ENCODE measurements around the gene ADAM10. TPM values are rescaled to one million over a fixed set of nuclear protein-coding genes. Genes with fewer than 3 reads are reported as not detected.

Gene ADAM10
- polyA plus RNA-seq, 1 donor (not counting 4 experiments of a cell fraction or from before 2014, with no cell fraction given): 198 TPM

DNA sequence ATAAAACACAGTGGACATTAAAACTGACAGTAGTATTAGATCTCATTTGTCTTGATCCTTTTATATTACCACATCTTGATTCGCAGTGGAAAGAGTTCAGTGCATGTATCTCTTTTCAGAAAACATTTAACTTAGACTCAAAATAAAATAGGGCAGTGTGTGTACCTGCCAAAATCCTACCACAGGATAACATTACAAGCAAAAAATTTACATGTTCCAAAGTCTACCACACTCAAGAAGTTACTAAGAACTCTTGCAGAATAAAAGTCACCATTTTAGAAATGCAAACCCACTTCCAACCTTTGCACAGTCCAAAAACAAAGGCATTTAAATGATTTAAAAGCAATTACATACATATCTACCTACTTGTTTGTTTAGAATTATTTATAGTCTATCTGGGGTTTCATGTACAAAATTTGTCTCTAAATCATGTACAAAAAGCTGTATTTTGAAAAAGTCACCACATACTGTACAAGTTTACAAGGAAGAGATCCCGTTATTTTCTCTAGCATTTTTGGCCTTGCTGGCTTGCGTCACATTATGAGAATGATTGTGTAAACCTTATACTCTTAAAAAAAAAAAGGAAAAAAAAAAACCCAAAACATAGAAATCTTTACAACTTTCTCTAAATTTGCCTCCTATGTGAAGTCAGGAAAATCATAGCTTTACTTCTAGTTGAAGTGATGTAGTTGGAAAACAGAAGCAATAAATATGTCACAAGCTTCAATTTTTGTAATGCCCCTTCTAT, 153.8 kb downstream of the ADAM10 start:
- TF ChIP-seq EZH2 (IDR thresholded peaks at IDR 0.05; ENCODE audit: low read length): no peak
- TF ChIP-seq, protein P1, sequence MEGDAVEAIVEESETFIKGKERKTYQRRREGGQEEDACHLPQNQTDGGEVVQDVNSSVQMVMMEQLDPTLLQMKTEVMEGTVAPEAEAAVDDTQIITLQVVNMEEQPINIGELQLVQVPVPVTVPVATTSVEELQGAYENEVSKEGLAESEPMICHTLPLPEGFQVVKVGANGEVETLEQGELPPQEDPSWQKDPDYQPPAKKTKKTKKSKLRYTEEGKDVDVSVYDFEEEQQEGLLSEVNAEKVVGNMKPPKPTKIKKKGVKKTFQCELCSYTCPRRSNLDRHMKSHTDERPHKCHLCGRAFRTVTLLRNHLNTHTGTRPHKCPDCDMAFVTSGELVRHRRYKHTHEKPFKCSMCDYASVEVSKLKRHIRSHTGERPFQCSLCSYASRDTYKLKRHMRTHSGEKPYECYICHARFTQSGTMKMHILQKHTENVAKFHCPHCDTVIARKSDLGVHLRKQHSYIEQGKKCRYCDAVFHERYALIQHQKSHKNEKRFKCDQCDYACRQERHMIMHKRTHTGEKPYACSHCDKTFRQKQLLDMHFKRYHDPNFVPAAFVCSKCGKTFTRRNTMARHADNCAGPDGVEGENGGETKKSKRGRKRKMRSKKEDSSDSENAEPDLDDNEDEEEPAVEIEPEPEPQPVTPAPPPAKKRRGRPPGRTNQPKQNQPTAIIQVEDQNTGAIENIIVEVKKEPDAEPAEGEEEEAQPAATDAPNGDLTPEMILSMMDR (optimal IDR thresholded peaks at IDR 0.05 in 1 of 3, IDR thresholded peaks at IDR 0.05 in 1 of 3, conservative IDR thresholded peaks at IDR 0.05 in 1 of 3; ENCODE audit: extremely low read depth in 1 of 3, insufficient read depth in 2 of 3, low read length in 3 of 3): no peak
- peaks cover 0 to 3% of the 10 kb centered on the region in 2 experiments for H3K36me3 ChIP-seq (ENCODE audit: control insufficient read depth in 2 of 2, extremely low read depth in 1 of 2, insufficient read depth in 2 of 2, low read length in 2 of 2)
- H3K9me1 ChIP-seq (ENCODE audit: control insufficient read depth, extremely low read depth, insufficient read depth, low read length): no peaks in the 10 kb centered on the region
- no peak overlapping the region for H3K27ac ChIP-seq (ENCODE audit: control insufficient read depth, insufficient read depth, low read length)
- no peaks in the 10 kb centered on the region for H4K20me1 ChIP-seq (ENCODE audit: control insufficient read depth, extremely low read depth, insufficient read depth, low read length)
- dilution Hi-C loops (cut with MboI; ENCODE audit: extremely low pct_ligation_motif_present, low sequenced_read_pairs): no loop called here
- no peak for DNase-seq (ENCODE audit: low read depth, low spot score)
- H3K4me1 ChIP-seq (ENCODE audit: control insufficient read depth, extremely low read depth, insufficient read depth, low read length): no peaks in the 10 kb centered on the region
- H2AFZ ChIP-seq (ENCODE audit: control insufficient read depth, low read length): no peak overlapping the region
- H3K79me2 ChIP-seq (ENCODE audit: control insufficient read depth, insufficient read depth, low read length): no peaks in the 10 kb centered on the region
- no peak overlapping the region for H3K4me2 ChIP-seq (ENCODE audit: control insufficient read depth, extremely low read depth, insufficient read depth, low read depth, low read length)
- H3K9me3 ChIP-seq (ENCODE audit: control insufficient read depth, low read depth, low read length): no peaks in the 10 kb centered on the region
- FAIRE-seq: no peak
- no peak overlapping the region for H3K9ac ChIP-seq (ENCODE audit: control insufficient read depth, extremely low read depth, insufficient read depth, low read length)
- H3K27me3 ChIP-seq (ENCODE audit: control insufficient read depth, extremely low read depth, insufficient read depth, low read length): no peaks in the 10 kb centered on the region
- H3K4me3 ChIP-seq (ENCODE audit: control insufficient read depth in 2 of 3, extremely low read depth in 1 of 3, insufficient read depth in 2 of 3, low read depth in 1 of 3, low read length in 3 of 3): no peak overlapping the region

DNA sequence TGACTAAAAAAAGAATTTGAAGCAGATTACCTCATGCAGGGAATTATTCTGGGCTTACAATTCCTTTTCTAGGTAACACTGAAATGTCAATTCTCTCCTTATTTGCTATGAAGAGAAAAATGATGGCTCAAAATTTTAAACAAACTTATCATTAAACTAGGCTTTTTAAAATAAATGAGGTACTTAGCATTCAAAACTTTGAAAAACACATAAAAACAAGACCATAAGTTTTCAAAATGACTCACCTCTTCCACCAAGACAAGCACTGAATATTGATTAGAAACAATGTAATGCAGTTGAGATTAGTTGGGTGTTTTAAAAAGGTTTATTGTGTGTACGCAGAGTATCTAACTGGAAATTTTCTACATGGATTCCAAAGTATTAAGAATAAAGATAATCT, 154.6 kb downstream of the ADAM10 start:
- H3K9me1 ChIP-seq (ENCODE audit: control insufficient read depth, extremely low read depth, insufficient read depth, low read length): no peaks in the 10 kb centered on the region
- H3K36me3 ChIP-seq (ENCODE audit: control insufficient read depth in 2 of 2, extremely low read depth in 1 of 2, insufficient read depth in 2 of 2, low read length in 2 of 2): peaks cover 0 to 3% of the 10 kb centered on the region in 2 experiments
- TF ChIP-seq EZH2 (IDR thresholded peaks at IDR 0.05; ENCODE audit: low read length): no peak
- TF ChIP-seq, protein P1 (optimal IDR thresholded peaks at IDR 0.05 in 1 of 3, IDR thresholded peaks at IDR 0.05 in 1 of 3, conservative IDR thresholded peaks at IDR 0.05 in 1 of 3; ENCODE audit: extremely low read depth in 1 of 3, insufficient read depth in 2 of 3, low read length in 3 of 3): no peak
- no peaks in the 10 kb centered on the region for H4K20me1 ChIP-seq (ENCODE audit: control insufficient read depth, extremely low read depth, insufficient read depth, low read length)
- DNase-seq (ENCODE audit: low read depth, low spot score): no peak
- H3K4me3 ChIP-seq (ENCODE audit: control insufficient read depth in 2 of 3, extremely low read depth in 1 of 3, insufficient read depth in 2 of 3, low read depth in 1 of 3, low read length in 3 of 3): no peak overlapping the region
- no peaks in the 10 kb centered on the region for H3K27me3 ChIP-seq (ENCODE audit: control insufficient read depth, extremely low read depth, insufficient read depth, low read length)
- H3K27ac ChIP-seq (ENCODE audit: control insufficient read depth, insufficient read depth, low read length): no peak overlapping the region
- H3K9ac ChIP-seq (ENCODE audit: control insufficient read depth, extremely low read depth, insufficient read depth, low read length): no peak overlapping the region
- no peaks in the 10 kb centered on the region for H3K4me1 ChIP-seq (ENCODE audit: control insufficient read depth, extremely low read depth, insufficient read depth, low read length)
- H2AFZ ChIP-seq (ENCODE audit: control insufficient read depth, low read length): no peak overlapping the region
- dilution Hi-C loops (cut with MboI; ENCODE audit: extremely low pct_ligation_motif_present, low sequenced_read_pairs): no loop called here
- FAIRE-seq: no peak
- H3K9me3 ChIP-seq (ENCODE audit: control insufficient read depth, low read depth, low read length): no peaks in the 10 kb centered on the region
- no peak overlapping the region for H3K4me2 ChIP-seq (ENCODE audit: control insufficient read depth, extremely low read depth, insufficient read depth, low read depth, low read length)
- no peaks in the 10 kb centered on the region for H3K79me2 ChIP-seq (ENCODE audit: control insufficient read depth, insufficient read depth, low read length)
